ENCODE results near the gene NCAPD2. TPM values are rescaled to one million over a fixed set of nuclear protein-coding genes. Genes with fewer than 3 reads are reported as not detected.

NCAPD2 gene
- total and polyA plus RNA-seq, 2 donors (not counting 3 experiments of a cell fraction or from before 2014, with no cell fraction given): 41.8 to 90.1 TPM

GRCh38 chr12:6569312-6569711 lies 75.4 kb downstream of the NCAPD2 start:
- DNase-seq (ENCODE audit: low read depth, low spot score): no peak
- no TSS peak for BruUV-seq (replicated peaks)
- no peaks in the 10 kb centered on the region for H3K9me3 ChIP-seq (replicated peaks; ENCODE audit: control insufficient read depth, insufficient read depth, low read length)
- peaks cover 25% of the 10 kb centered on the region for H3K79me2 ChIP-seq (ENCODE audit: control insufficient read depth, insufficient read depth, low read length)
- dilution Hi-C loops (cut with MboI; ENCODE audit: extremely low pct_ligation_motif_present, low sequenced_read_pairs) (no loop called here), intact Hi-C loops (cut with micrococcal nuclease) (loop anchor here (2.0 kb wide), 1 partner anchor 37 kb away; the partner anchor contains the start of gene CHD4)
- H3K36me3 ChIP-seq (ENCODE audit: control insufficient read depth in 2 of 2, extremely low read depth in 1 of 2, insufficient read depth in 2 of 2, low read length in 2 of 2): peaks cover 3 to 29% of the 10 kb centered on the region in 2 experiments
- no peak overlapping the region for H3K27ac ChIP-seq (ENCODE audit: insufficient read depth, low read depth, low read length)
- no peak overlapping the region for H3K9ac ChIP-seq (replicated peaks; ENCODE audit: extremely low read depth, insufficient read depth, low read length)
- TF ChIP-seq GATA2 (IDR thresholded peaks at IDR 0.05; ENCODE audit: insufficient read depth, insufficient read length, low read depth, low read length): no peak
- no peak for TF ChIP-seq EZH2 (IDR thresholded peaks at IDR 0.05; ENCODE audit: borderline replicate concordance, low read depth, low read length, severe bottlenecking)
- TF ChIP-seq FOS (IDR thresholded peaks at IDR 0.05; ENCODE audit: borderline replicate concordance, insufficient read depth, low read length): no peak
- TF ChIP-seq MAX (IDR thresholded peaks at IDR 0.05; ENCODE audit: insufficient read depth, insufficient read length): no peak
- no peak for TF ChIP-seq POLR2AphosphoS5 (IDR thresholded peaks at IDR 0.05; ENCODE audit: insufficient read depth, low read depth, low read length)
- no peak for TF ChIP-seq CTCF (IDR thresholded peaks at IDR 0.05; ENCODE audit: extremely low read depth in 1 of 2, insufficient read depth in 1 of 2, low read depth in 1 of 2, low read length in 2 of 2)
- TF ChIP-seq JUN (IDR thresholded peaks at IDR 0.05; ENCODE audit: borderline replicate concordance, insufficient read depth, insufficient read length, low read depth): no peak
- TF ChIP-seq MYC (IDR thresholded peaks at IDR 0.05; ENCODE audit: low read depth, low read length): no peak
- no peak for TF ChIP-seq POLR2A (IDR thresholded peaks at IDR 0.05; ENCODE audit: low read depth, low read length)
- ChIA-PET POLR2A (no interaction called here), CTCF (interaction anchor here (2.3 kb wide), 2 partner anchors 15 to 31 kb away, joined by 7 read pairs; no protein-coding TSS in a partner anchor)
- no peak overlapping the region for H3K4me3 ChIP-seq (replicated peaks in 1 of 3; ENCODE audit: insufficient read depth in 1 of 3, low read depth in 1 of 3, low read length in 3 of 3)
- H3K4me2 ChIP-seq (ENCODE audit: insufficient read depth, low read length): no peak overlapping the region
- H3K9me1 ChIP-seq (replicated peaks; ENCODE audit: control insufficient read depth, extremely low read depth, insufficient read depth, low read length): no peaks in the 10 kb centered on the region
- no peaks in the 10 kb centered on the region for H4K20me1 ChIP-seq (replicated peaks; ENCODE audit: control insufficient read depth, extremely low read depth, insufficient read depth, low read length)
- FAIRE-seq: no peak
- peaks cover 7% of the 10 kb centered on the region for H3K4me1 ChIP-seq (ENCODE audit: control insufficient read depth, extremely low read depth, insufficient read depth, low read length)
- H3K27me3 ChIP-seq (ENCODE audit: control insufficient read depth in 2 of 2, insufficient read depth in 2 of 2, low read length in 2 of 2): no peaks in the 10 kb centered on the region
- no peak overlapping the region for H2AFZ ChIP-seq (ENCODE audit: low read depth, low read length)

Measured in endothelial cell of umbilical vein (primary cell).